ENCODE measurements around the gene CACNA1C.
A peak's percentile ranks its signal among the peaks of the same experiment; 100 is the strongest.

CACNA1C gene

DNA sequence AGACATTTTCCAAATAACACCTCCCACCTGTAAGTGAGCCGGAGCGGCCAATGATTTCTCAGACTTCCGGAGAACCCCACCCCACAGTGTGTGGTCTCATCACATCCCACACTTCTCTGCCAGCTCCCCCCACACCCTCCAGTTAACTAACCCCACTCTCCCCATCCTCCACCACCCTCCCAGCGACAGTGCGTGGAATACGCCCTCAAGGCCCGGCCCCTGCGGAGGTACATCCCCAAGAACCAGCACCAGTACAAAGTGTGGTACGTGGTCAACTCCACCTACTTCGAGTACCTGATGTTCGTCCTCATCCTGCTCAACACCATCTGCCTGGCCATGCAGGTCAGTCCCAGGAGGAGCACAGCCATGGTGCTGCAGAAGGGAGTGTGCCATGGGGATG lies 557.6 kb downstream of the CACNA1C start:
- no peak for DNase-seq

DNA sequence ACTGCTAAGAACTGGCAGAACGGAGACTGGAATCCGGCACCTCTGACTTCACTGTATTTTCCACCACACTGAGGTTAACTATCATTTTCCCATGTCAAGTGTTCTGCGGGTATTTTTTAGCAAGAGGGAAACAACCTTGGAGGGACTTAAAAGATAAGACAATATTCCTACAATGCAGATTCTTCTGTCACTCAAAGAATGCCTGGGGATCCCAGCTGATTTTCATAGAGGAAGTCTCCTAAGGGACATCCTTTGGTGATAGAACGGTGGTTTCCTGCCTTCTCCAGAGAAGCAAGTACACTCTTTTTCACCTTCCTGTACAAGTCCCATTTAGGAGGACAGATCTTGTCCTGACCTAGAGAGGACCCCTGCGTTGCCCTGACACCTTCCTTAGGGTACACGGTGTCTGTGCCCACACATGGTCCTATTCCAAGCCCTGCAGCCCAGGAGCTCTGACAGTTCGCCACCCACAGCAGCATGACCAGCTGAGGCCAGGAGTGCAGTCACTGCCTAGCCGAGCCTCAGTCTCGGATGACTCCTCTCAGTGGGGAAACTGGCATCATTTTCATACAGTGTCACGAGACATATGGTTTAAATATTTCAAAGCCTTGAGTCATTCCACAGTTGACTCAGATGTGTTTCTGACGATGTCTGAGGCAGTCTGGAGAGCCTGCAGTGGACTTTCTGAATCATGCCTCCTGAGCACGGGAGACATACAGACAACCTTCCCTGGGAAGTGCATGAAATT lies 560.7 kb downstream of the CACNA1C start:
- peak in 10 of 58 donors; percentile 6 to 70 (median 24) for DNase-seq

DNA sequence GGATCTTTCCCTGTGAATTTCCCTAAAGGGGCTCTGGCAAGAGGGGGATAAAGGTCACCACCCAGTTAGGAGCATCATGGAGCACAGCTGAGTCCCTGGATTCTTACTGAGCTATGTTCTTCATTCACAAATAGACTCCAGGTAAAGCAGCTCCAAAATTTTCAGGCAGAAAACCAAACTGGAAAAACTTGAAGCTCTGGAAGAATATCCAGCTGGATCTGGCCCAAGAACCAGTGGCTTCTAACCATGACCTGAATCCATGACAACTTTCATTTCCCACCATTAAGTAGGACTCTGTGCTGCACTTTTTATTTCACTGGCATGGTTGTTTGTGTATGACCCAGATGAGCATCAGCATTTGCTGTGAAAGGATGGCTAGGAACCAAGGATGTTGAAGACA lies 561.6 kb downstream of the CACNA1C start:
- DNase-seq = no peak

DNA sequence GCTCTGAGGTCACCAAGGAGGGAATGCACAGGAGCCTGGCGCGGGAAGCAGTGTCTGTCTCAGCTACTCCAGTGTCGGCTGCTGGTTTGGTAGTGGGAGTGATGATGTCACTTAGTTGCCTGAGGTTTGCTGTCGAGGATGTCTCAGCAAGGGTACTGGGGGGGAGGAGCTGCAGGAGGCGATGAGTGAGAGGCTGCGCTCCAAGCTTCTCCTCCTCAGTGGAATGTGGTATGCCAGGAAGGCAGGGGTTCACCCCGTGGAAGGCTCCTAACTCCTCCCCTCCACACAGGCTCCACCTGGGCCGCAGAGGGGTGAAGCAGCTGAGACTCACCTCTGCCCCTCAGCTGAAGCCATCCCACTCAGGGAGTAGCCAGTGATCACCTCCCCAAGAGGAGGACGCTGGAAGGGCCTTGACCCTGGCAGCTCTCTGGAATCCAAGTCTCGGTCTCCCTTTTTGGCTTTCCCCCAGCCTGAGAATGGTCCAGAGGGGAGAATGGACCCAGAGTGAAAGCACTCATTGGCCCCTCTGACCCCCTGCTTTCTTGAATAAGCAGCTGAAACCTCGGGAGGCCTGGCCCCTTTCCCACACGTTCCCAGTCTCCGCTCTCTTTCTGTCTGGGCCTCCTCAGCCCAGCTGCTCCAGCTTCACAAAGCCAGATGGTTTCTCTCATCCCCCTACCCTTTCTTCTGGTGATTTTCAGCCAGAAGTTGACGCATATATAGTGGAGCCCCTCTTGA lies 563.0 kb downstream of the CACNA1C start:
- peak in 4 of 58 donors; percentile 11 to 29 (median 19) for DNase-seq

DNA sequence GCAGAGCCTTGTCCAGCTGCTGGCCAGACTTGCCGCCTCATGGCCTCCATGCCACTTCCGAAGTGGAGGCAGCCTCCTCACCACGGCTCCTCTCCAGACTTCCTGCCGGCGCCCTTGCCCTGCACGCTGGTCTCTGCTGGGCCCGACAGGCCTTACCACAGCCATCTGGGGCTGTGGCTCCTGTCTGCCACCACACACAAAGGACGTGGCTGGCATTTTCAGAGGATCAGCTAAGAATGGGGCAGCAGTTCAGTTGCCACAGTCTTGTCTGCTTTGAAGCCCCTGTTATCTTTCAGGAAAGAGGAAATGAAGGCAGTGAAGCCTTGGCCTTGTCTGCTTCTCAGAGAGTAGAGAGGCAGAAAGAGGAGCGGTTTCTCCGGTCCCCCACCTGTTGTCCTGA lies 564.0 kb downstream of the CACNA1C start:
- DNase-seq = no peak

DNA sequence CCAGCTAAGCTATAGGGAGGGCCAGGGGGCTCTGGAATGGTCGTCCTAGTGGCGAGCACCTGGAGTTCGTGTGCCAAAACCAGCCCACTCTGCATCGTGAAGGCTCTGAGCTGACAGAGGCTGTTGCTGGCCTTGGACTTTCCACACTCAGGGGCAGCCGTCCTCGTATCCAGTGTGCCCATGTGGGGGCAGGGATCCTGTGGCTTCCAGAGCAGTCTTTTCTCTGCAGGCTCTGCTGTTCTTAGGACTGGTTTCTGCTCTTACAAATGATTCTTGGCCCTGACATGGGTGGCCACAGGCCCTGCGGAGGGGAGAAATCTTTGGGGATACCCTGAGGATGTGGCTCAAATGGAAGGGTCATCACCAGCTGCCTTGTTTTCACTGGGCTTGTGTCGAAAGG lies 564.6 kb downstream of the CACNA1C start:
- DNase-seq = no peak

DNA sequence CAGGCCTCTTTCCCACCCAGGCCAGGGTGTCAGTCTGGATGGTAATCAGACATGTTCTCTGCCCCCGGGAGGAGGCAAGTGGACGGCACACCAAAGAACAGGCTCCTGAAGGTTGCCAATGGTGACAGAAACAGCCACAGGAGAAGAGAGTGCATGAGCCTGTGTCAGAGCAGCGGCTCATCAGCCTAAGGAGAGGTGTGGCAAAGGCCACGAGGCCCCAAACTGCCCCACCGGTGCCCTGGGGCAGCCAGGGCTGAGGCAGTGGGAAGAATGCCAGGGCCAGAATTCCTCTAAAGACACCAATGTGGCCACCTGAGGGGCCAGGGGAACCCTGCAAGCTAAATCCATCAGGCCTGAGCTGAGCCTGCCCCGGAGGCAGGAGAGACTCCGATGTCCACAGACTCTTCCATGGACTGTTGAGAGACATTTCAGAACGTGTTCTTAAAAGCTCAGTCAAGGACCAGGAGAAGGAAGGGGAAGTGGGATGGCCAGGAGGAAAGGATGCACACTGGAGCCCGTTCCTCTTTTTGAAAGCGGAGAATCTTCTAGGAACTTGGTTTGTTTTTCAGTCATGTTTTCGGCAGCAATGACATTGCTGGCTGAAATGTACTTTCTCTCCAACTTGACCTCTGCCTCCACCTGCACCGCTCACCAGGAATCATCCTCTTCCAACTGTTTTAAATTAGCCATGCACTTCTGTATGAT lies 565.7 kb downstream of the CACNA1C start:
- no peak for DNase-seq

DNA sequence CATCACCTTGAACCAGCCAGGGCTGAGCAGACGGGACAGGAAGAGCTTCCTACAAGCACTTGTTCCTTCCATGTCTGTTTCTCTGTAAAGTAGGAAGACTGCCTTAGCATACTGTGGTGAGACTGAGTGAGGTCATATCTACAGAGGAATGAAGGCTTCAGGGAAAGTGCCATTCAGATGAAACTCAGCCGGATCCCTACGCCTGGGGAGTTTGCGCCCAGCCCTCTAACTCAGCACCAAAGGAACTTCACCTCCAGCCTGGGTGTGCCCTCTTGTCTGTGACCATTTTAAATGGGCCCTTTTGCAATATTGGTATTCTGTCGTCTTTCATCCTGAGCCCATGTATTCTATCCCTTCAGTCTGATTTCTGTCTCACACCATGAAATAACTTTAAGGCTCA lies 566.3 kb downstream of the CACNA1C start:
- no peak for DNase-seq

DNA sequence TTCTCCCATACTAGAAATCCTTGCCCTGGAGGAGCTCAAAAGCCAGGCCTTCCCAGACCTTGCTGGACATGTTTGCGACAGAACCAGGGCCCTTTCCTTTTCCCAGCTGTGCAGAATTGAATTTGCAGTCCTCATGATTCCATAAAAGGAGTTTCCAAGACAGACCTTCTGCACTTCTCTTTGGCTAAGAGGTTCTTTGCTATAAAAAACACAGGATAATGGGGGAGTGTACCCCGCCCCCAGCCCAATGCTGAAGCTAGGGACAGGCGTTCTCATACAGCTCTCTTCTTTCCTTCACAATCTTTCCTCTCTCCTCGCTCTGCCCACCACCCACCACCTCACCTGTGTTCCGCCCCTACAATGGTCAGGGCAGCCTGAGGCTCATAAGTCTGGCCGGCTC lies 569.7 kb downstream of the CACNA1C start:
- DNase-seq = peak in 1 of 58 donors; percentile 14

DNA sequence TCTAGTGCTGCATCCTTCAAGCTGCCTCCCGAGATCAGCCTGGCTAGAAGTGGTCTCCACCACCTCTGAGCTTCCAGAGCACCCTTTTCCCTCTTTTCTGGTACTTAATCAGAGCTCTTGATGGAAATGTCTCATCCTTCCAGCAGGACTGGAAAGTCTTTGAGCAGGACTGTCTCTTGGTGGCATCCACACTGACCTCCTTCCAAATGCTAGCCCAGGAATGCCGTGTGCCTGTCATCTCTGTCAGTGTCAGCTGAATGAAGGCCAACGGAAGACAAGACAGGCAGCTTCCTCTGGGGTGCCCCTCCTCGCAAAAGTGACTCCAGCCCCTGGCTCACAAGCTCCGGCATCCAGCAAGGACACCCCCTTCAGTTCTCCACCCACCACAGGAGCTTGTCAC lies 570.7 kb downstream of the CACNA1C start:
- DNase-seq = no peak

DNA sequence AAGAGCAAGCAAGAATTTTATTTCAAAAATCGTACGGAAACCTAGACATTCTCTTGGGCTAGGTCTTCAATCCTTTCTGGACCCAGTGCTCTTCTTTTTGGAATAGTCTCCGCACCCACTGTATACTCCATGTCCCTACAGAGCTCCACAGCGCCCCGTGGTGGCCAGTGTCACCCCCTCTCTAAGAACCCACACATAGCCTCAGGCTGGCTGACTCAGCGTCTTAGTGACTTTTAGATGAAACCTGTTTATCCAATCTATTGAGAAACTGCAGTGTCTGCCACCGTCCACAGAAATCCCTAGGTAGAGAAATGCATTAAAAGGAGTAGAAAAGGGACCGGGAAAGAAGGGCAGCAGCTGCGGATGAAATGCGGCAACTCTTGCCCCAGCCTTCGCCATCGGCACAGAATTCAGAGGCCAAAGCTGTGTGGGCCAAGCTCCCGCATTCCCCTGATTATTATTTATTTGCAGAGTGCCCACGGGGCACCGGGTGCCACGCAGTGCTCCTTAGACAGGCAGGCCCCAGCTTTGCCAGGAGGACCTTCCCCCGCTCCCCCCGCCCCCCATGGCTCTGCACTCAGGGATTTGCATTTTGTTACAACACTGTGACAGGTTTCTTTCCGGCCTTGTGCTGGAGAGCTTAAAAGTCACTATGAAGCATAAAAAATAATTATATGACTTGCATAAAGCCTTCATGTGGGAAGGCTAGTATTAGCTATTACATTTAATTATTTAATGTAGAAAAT lies 571.9 kb downstream of the CACNA1C start:
- peak in 2 of 58 donors; percentile 6 to 13 for DNase-seq

DNA sequence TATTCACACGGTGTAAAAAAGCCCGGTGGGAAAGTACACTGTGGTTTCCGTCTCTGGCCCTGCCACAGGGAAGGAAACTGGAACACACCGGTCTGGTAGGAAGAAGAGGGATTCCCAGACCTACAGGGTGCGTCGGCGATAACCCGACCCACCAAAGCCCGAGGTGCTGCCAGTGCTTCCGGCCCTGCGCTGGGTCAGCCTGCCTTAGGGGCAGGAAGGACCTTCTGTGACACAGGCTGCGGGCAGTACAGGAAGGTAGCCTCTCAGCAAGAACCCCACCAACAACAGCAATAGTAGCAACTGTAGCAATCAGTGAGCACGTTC lies 572.5 kb downstream of the CACNA1C start:
- no peak for DNase-seq

DNA sequence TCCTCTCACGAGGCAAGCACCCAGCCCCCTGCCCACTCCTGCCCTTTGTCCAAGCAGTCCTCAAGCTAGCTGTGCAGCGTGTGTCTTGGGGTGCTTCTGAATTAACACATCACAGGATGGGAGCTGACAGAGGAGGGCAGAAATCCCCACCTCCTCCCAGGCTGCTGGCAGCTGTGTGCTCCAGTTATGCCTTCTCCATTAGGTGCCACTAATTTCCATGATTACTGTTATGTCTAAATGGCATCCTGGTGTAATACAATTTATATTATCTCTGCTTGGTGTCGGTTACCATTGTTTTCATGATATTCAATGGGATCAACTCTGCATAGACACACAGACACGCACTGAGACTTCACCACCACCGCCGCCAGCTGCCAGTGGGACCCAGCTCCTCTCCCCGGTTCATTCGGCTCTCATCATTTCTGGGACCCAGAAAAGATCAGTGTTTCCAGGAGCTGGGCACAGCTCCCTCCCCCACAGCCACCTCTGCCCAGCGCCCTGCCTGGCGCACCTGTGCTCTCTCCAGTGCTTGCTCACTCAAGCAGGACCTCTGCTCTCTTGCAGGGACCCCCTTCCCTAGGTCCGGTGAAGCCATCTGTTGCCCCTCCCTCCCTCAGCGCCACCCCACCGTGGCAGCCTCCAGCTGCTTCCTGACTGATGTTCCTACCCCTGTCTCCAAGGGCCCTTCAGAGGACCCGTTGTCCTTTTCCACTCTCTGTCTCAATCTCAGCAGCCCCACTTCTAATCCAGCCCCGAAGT lies 574.5 kb downstream of the CACNA1C start:
- DNase-seq = no peak

DNA sequence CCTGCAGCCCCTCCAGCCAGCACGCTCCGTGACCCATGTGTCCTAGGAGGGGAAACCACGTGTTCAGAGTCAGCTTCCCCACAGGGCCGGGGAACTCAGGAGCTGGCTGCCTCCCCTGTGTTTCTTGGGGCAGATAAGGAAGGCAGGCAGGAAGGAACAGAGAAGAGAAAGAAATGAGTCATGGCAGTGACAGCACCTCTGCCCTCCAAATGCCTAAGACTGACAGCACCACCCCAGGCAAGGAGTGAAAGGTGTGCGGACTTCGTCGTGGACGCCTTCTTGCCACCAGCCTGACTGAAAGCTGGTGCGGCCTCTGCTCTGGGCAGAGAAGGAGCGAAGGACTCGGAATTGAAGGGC lies 575.0 kb downstream of the CACNA1C start:
- DNase-seq = no peak

DNA sequence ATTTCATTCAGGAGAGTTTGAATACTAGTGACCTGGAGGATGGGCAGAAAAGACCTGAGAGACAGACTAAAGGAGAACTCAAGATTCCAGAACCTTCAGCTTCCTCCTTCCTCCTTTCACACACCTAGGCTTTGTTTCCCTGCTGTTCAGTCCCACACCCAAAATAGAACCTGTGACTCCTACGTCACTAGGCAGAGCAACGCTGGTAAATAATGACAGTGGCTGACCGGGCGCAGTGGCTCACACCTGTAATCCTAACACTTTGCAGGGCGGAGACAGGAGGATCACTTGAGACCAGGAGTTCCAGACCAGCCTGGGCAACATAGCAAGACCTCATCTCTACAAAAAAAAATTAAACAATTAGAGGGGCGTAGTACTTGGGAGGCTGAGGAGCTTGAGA lies 575.6 kb downstream of the CACNA1C start:
- no peak for DNase-seq

DNA sequence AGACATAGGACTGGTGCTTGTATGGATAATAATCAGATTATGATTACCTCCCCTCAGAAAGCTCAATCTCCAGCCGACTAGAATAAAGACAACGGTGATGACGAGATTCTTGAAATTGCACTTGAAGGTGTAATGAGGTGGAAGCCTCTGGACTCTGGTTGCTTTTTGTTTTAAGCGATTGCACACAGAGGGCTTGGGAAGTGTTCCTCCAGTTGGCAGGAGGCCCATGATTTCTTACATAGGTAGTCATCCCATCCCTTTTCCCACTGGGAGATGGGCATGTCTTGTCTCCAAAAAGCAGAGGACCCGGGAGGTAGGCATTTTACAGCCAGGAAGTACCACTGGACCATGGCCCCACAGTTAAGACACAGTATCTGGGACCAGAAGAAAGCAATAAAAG lies 576.3 kb downstream of the CACNA1C start:
- DNase-seq = no peak

DNA sequence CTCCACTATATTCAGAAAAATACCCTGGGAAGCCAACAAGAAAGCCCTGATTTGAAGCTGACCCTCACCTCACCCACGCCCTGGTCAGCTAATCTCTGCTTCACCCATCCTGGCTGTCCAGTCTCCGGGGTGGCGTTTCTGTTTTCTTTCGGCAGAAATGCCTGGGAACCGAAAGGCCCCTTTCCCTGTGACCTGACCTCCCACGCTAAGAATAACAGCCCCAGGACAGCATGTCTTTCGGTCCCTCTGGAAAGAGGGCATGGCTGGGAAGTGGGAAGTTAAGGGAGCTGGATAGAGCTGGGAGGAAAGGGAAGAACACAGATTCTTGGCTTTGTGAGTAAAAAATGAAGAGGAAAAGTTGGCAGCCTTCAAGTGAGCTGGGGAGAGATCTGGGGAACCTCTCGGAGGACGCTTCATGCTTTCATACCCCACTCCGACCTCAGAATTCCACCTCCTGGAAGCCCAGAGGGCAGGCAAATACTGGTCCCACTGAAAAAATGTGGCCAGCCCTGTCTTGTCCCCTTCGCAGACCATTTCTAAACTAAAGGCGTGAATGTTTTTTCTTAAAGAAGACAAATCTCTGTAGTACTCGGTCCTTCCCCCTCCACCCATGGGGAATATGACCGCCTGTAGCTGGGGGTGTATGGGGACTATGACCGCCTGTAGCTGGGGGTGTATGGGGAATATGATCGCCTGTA lies 579.0 kb downstream of the CACNA1C start:
- no peak for DNase-seq

DNA sequence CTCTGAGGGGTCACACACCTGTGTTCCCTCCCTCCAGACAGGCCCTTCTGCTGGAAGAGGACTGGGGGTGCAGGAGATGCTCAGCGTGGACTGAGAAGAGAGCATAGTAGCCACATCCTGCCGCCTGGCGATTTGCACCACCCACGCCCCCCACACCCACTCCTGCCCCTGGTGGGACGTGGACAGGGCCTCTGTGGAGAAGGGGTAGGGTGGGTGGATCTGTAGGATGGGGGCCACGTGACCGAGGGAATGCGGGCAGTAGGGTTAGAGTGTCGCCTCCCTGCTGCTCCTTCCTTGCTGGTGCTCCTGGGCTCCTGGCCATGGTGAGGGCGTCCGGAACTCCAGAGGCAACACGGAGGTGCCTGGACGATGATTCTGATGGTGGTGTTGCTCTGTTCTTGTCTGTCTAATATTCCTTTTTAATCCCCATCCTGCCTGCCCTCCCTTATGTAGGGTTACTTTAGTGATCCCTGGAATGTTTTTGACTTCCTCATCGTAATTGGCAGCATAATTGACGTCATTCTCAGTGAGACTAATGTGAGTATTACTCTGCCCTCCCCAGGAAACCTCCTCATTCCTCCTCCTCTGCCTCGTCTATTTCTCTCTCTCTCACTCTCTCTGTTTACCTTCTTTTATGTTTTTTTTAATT lies 580.5 kb downstream of the CACNA1C start:
- DNase-seq = no peak

DNA sequence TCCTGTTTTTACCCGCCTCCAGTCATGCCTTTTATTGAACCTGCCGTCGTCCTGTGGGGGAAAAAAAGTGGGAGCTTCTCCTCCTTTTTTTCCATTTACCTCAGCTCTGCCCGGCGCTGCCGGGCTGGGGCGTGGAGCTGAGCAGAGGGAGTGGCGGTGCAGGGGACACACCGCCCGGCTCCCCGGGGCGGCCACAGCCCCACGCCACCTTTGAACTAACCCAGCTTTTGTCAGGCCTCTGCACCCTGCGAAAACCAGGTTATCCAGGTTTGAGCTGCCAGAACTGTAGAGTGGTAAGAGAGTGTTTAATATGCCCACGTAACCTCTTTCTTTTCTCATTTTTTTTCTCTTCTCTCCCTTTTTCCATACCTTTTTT lies 581.0 kb downstream of the CACNA1C start:
- DNase-seq = no peak

DNA sequence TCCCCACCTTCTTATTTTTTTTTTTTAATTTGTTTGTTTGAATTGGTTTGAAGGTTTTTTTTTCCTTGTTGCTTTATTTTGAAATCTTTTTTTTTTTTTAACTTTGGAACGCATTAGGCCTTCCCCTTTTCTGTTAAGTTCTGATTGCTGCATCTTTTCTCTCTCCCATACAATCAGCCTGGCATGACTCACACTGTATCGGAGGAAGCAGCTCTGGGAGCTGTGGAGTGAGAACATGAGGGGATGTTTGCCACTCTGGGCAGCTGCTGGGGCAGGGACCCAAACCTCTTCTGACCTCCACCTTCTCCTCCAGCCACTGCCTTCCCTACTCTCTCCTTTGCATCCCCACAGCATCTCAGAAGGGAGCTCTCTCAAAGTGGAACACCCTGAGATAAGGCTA lies 581.7 kb downstream of the CACNA1C start:
- DNase-seq = no peak

All from anterior cingulate cortex (tissue), 58 donors.